Keratinocyte (primary cell): Measurements from ENCODE around the gene GSTT2B. TPM values are rescaled to one million over a fixed set of nuclear protein-coding genes. Genes with fewer than 3 reads are reported as not detected.
"Not testable (repeated sequence)": the region's sequence is repeated elsewhere in the genome, so short reads cannot be mapped to it uniquely, and the experiment has no call there.

Source experiments
- DNase-seq: peaks from one replicate; pipeline ENCODE4 v3.0.0-alpha.2; 2011; ENCODE audit warnings: low read depth, missing footprints, low spot score
- FAIRE-seq: peaks from 2 replicates; lab custom pipeline; 2011; peaks lifted over from hg19 to GRCh38; lab: Jason Lieb, UNC
- H2AFZ ChIP-seq: 2 replicates; pipeline ENCODE4 v1.6.0; 2012; ENCODE audit warnings: low read length, control low read depth, inconsistent platforms; ENCODE audit not compliant: control insufficient read depth
- H3K27ac ChIP-seq: 2 replicates; pipeline ENCODE4 v1.5.1; 2011; ENCODE audit warnings: low read length; ENCODE audit not compliant: control insufficient read depth, insufficient read depth
- H3K27me3 ChIP-seq: 3 replicates; pipeline ENCODE4 v1.6.0; 2011; ENCODE audit warnings: low read length; ENCODE audit not compliant: control insufficient read depth, insufficient read depth; ENCODE audit errors: extremely low read depth
- H3K36me3 ChIP-seq, 2 experiments: 2 replicates in 1 of 2; 3 replicates in 1 of 2; pipeline ENCODE4 v1.5.1; 2011; ENCODE audit warnings: low read length in 2 of 2, mild to moderate bottlenecking in 1 of 2; ENCODE audit not compliant: control insufficient read depth in 2 of 2, insufficient read depth in 2 of 2; ENCODE audit errors: extremely low read depth in 1 of 2
- H3K4me1 ChIP-seq: 3 replicates; pipeline ENCODE4 v1.5.1; 2011; ENCODE audit warnings: low read length; ENCODE audit not compliant: control insufficient read depth, insufficient read depth; ENCODE audit errors: extremely low read depth
- H3K4me2 ChIP-seq: 3 replicates; pipeline ENCODE4 v1.6.0; 2011; ENCODE audit warnings: low read depth, low read length; ENCODE audit not compliant: control insufficient read depth, insufficient read depth; ENCODE audit errors: extremely low read depth
- H3K4me3 ChIP-seq, 3 experiments: fragments of 200-600 bp in 1 of 3; sonication (generic) in 1 of 3; 2 replicates in 2 of 3; 3 replicates in 1 of 3; pipeline ENCODE4 v1.5.1; 2011 to 2016; ENCODE audit warnings: low read length in 3 of 3, mild to moderate bottlenecking in 3 of 3, control low read depth in 2 of 3, inconsistent platforms in 1 of 3, low read depth in 1 of 3, mixed read lengths in 1 of 3, mixed run types in 1 of 3, moderate library complexity in 1 of 3; ENCODE audit not compliant: control insufficient read depth in 2 of 3, insufficient read depth in 2 of 3; ENCODE audit errors: extremely low read depth in 1 of 3
- H3K79me2 ChIP-seq: 2 replicates; pipeline ENCODE4 v1.6.0; 2012; ENCODE audit warnings: low read length; ENCODE audit not compliant: control insufficient read depth, insufficient read depth
- H3K9ac ChIP-seq: 3 replicates; pipeline ENCODE4 v1.6.0; 2011; ENCODE audit warnings: low read length; ENCODE audit not compliant: control insufficient read depth, insufficient read depth; ENCODE audit errors: extremely low read depth
- H3K9me1 ChIP-seq: 3 replicates; pipeline ENCODE4 v1.6.0; 2011; ENCODE audit warnings: low read length; ENCODE audit not compliant: control insufficient read depth, insufficient read depth; ENCODE audit errors: extremely low read depth
- H3K9me3 ChIP-seq: 2 replicates; pipeline ENCODE4 v1.5.1; 2012; ENCODE audit warnings: low read depth, low read length; ENCODE audit not compliant: control insufficient read depth
- H4K20me1 ChIP-seq: 3 replicates; pipeline ENCODE4 v1.6.0; 2011; ENCODE audit warnings: low read length; ENCODE audit not compliant: control insufficient read depth, insufficient read depth; ENCODE audit errors: extremely low read depth
- dilution Hi-C: fragments of 300-500 bp; cut with MboI; formaldehyde crosslinking; loops from one replicate; pipeline ENCODE4 v1.7.0; 2020; ENCODE audit warnings: low sequenced_read_pairs; ENCODE audit not compliant: extremely low pct_ligation_motif_present
- polyA plus RNA-seq, 5 experiments: library from polyadenylated mRNA; depleted of rRNA in 3 of 5; stranded (reverse) in 3 of 5; stranded (forward) in 1 of 5; unstranded in 1 of 5; fragments of >200 nt; gene quantifications; 1 replicate in 1 of 5; 2 replicates in 3 of 5; 3 replicates in 1 of 5; pipeline versions ENCODE4 v1.2.1 to v1.2.3, GENCODE V29; 2011 to 2012; ENCODE audit warnings: missing spikeins in 2 of 5, low read depth in 1 of 5, low replicate concordance in 1 of 5

The GSTT2B gene
- polyA plus RNA-seq, 1 donor (not counting 4 experiments of a cell fraction or from before 2014, with no cell fraction given), result 15.5 TPM

DNA sequence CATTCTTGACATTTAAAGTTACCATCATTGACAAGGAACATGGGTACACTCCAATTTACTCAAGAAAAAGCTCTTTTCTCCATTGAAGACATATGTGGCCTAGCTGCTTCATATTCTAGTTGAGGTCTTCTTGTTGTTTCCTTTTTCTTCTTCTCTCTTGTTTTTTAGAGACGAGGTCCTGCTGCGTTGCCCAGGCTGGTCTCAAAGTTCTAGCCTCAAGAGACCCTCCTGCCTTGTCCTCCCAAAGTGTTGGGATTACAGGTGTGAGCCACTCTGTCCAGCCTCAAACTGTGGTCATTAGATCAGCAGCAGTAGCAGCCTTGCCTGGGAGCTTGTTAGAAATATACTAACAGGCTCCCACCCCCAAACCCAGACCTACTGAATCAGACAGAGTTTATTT, 32.1 kb upstream of the GSTT2B start:
- H4K20me1 ChIP-seq, H3K36me3 ChIP-seq, H3K4me1 ChIP-seq, H3K9me3 ChIP-seq, H2AFZ ChIP-seq, H3K9me1 ChIP-seq, H3K9ac ChIP-seq, H3K27ac ChIP-seq, H3K27me3 ChIP-seq, DNase-seq, H3K4me2 ChIP-seq, H3K79me2 ChIP-seq, H3K4me3 ChIP-seq, FAIRE-seq, dilution Hi-C loops: not testable (repeated sequence)

DNA sequence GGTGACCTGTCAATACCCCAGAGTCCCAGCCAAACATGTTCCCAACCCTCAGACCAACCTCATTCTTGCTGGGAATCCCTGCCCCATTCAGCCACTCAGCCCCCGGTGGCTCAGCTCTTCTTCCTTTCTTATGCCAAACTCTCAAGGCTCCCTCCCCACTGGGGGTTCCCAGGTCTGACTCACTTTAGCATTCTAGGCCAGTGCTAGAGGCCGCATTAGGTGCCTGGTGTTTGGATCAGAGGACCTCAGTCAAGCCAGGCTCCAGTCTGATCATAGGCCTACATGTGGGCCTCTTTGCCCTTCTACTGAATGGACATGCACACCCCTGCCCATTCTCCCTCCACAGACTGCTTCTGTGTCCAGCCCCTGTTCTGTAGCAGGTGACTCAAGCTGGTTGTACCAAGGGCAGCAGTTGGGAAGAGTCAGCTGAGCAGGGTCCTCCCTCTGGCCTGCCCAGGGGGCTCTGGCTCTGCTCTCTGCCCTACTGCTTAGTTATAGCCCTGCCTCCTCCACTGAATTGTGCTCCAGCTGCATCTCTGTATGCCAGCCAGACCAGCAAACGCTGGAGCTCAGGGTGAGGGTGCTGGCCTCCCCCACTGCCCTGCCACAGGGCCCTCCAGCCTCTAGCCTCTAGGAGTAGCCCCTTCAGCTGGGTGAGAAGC, 28.7 kb upstream of the GSTT2B start:
- H3K9me1 ChIP-seq, H3K4me2 ChIP-seq, H4K20me1 ChIP-seq, H3K79me2 ChIP-seq, H3K27ac ChIP-seq, DNase-seq, H3K27me3 ChIP-seq, H3K9ac ChIP-seq, FAIRE-seq, H3K9me3 ChIP-seq, H3K4me3 ChIP-seq, H3K4me1 ChIP-seq, H3K36me3 ChIP-seq, dilution Hi-C loops, H2AFZ ChIP-seq: not testable (repeated sequence)

DNA sequence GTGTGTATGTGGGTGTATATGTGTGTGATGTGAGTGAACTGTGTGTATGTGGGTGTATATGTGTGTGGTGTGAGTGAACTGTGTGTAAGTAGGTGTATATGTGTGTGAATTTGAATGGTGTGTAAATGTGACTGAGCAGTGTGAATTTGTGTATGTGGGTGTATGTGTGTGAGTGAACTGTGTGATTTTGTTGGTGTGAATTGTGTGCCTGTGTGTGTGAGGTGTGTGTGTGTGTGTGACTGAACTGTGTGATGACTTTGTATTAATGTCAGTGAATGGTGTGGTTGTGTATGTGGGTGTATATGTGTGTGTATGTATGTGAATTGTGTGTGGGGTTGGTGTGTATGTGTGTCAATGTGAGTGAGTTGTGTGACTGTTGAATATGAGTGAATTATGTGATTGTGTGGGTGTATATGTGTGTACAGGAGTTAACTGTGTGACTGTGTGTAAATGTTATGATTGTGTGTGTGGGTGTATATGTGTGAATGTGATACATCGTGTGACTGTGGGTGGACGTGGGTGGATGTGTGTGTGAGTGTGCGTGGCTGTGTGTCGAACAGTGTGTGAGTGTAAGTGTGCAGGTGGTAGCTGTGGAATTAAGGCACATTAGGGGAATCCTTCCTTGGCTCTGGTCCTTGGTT, 25.7 kb upstream of the GSTT2B start:
- H3K9ac ChIP-seq, H3K79me2 ChIP-seq, dilution Hi-C loops, FAIRE-seq, H3K4me2 ChIP-seq, H3K4me1 ChIP-seq, H4K20me1 ChIP-seq, H3K27ac ChIP-seq, H3K36me3 ChIP-seq, H3K9me1 ChIP-seq, H3K27me3 ChIP-seq, H3K9me3 ChIP-seq, DNase-seq, H3K4me3 ChIP-seq, H2AFZ ChIP-seq: not testable (repeated sequence)

DNA sequence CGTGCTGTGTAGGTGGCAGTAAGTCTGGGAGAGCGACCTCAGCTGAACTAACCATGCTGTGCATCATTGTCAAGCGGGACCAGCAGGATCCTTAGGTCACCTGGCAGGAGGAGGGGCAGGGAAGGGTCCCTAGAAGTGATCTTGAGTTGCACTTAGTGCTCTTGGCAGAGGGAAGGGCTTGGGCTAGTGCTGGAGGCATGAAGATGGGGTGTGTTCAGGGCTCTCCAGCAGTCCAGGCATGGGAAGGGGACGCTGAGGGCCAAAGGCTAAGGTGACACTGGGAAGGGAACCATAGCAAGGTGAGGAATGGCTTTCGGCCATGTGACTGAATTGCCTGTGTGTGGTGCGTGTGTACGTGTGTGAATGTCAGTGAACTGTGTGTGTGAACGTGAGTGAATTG, 25.1 kb upstream of the GSTT2B start:
- H3K9me3 ChIP-seq, H2AFZ ChIP-seq, H3K27ac ChIP-seq, FAIRE-seq, H3K4me1 ChIP-seq, H3K27me3 ChIP-seq, H3K9ac ChIP-seq, H3K4me3 ChIP-seq, dilution Hi-C loops, H3K36me3 ChIP-seq, H3K9me1 ChIP-seq, H3K4me2 ChIP-seq, H4K20me1 ChIP-seq, H3K79me2 ChIP-seq, DNase-seq: not testable (repeated sequence)
